MM.1S (cell line): ENCODE data around the gene CAP2.

Experiments used
- DNase-seq: peaks from one replicate; pipeline ENCODE4 v3.0.0-alpha.2; 2015
- H2AFZ ChIP-seq: fragments of 300-600 bp; sonication (generic); 2 replicates; pipeline ENCODE4 v1.6.0; 2016; ENCODE audit warnings: antibody characterized with exemption, low read length
- H3F3A ChIP-seq: fragments of 300-600 bp; sonication (generic); 2 replicates; pipeline ENCODE4 v1.6.1; 2016; ENCODE audit warnings: mild to moderate bottlenecking, antibody characterized with exemption, low read length, moderate library complexity, mixed read lengths; ENCODE audit not compliant: insufficient read depth
- H3K27ac ChIP-seq: fragments of 300-600 bp; sonication (generic); 2 replicates; pipeline ENCODE4 v1.5.1; 2016; ENCODE audit warnings: mild to moderate bottlenecking, low read length
- H3K27me3 ChIP-seq: fragments of 300-600 bp; sonication (generic); replicated peaks from 2 replicates; pipeline ENCODE4 v1.6.0; 2016; ENCODE audit warnings: low read length; ENCODE audit not compliant: insufficient read depth
- H3K36me3 ChIP-seq: fragments of 300-600 bp; sonication (generic); replicated peaks from 2 replicates; pipeline ENCODE4 v1.6.1; 2016; ENCODE audit warnings: mild to moderate bottlenecking, low read length, mixed read lengths; ENCODE audit not compliant: insufficient read depth
- H3K4me1 ChIP-seq: fragments of 300-600 bp; sonication (generic); 2 replicates; pipeline ENCODE4 v1.6.1; 2016; ENCODE audit warnings: low read length, mixed read lengths
- H3K4me2 ChIP-seq: fragments of 300-600 bp; sonication (generic); 2 replicates; pipeline ENCODE4 v1.6.0; 2016; ENCODE audit warnings: low read depth, low read length
- H3K4me3 ChIP-seq: fragments of 300-600 bp; sonication (generic); 2 replicates; pipeline ENCODE4 v1.5.1; 2016; ENCODE audit warnings: low read length, mixed read lengths
- H3K79me2 ChIP-seq: fragments of 300-600 bp; sonication (generic); 2 replicates; pipeline ENCODE4 v1.6.1; 2016; ENCODE audit warnings: mixed run types, low read length, mixed read lengths
- H3K9ac ChIP-seq: fragments of 300-600 bp; sonication (generic); 2 replicates; pipeline ENCODE4 v1.6.1; 2016; ENCODE audit warnings: low read length, mixed read lengths
- H3K9me2 ChIP-seq: fragments of 300-600 bp; sonication (generic); replicated peaks from 2 replicates; pipeline ENCODE4 v1.6.1; 2016; ENCODE audit warnings: mild to moderate bottlenecking, low read length, mixed read lengths; ENCODE audit not compliant: insufficient read depth
- H3K9me3 ChIP-seq: fragments of 300-600 bp; sonication (generic); replicated peaks from 2 replicates; pipeline ENCODE4 v1.6.1; 2016; ENCODE audit warnings: mild to moderate bottlenecking, low read length, mixed read lengths; ENCODE audit not compliant: insufficient read depth
- H4K20me1 ChIP-seq: fragments of 300-600 bp; sonication (generic); 2 replicates; pipeline ENCODE4 v1.6.1; 2016; ENCODE audit warnings: mild to moderate bottlenecking, low read length, moderate library complexity, mixed read lengths; ENCODE audit not compliant: insufficient read depth
- EZH2 ChIP-seq: fragments of 300-600 bp; sonication (generic); optimal IDR thresholded peaks from 2 replicates; pipeline ENCODE3; 2017; ENCODE audit warnings: low read depth, mild to moderate bottlenecking, antibody characterized with exemption, low read length, mixed read lengths
- EZH2phosphoT487 ChIP-seq: fragments of 300-600 bp; sonication (generic); IDR thresholded peaks from 2 replicates; pipeline ENCODE4 v1.6.1; 2018; ENCODE audit warnings: antibody characterized with exemption, low read length
- TF ChIP-seq, protein P1 (sequence below): fragments of 300-600 bp; sonication (generic); IDR thresholded peaks from 2 replicates; pipeline ENCODE4 v1.5.1; 2016; ENCODE audit warnings: antibody characterized with exemption, low read length, mixed read lengths

Gene CAP2

DNA sequence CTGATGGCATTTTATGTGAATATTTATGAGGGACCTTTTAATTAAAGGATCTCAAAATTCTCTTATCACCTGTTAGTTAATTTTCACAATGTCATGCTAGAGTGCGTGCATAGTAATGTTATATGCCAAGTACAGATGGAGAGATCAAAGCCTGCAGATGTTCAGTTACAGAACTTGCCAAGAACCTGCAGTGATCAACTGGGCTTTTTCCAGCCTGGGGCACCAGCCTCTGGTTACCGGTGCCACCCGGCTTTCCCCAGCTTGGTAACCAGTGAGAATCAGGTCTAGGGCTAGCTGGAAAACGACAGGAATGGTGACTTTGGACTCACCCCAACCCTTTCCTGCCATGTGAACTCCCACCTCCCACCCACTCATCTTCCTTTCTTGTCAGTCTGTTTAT is 91.8 kb downstream of the CAP2 start:
- Histone ChIP-seq H3K9ac (no peak overlapping the region), H4K20me1 (no peaks in the 10 kb centered on the region), H3F3A (no peaks in the 10 kb centered on the region), H3K9me3 (no peaks in the 10 kb centered on the region), H3K4me1 (no peaks in the 10 kb centered on the region), H2AFZ (no peak overlapping the region), H3K27ac (no peak overlapping the region), H3K4me2 (no peak overlapping the region), H3K27me3 (no peaks in the 10 kb centered on the region), H3K79me2 (no peaks in the 10 kb centered on the region), H3K9me2 (no peaks in the 10 kb centered on the region), H3K36me3 (no peaks in the 10 kb centered on the region), H3K4me3 (no peak overlapping the region)
- TF ChIP-seq EZH2 (no peak), EZH2phosphoT487 (no peak)
- TF ChIP-seq, protein P1, sequence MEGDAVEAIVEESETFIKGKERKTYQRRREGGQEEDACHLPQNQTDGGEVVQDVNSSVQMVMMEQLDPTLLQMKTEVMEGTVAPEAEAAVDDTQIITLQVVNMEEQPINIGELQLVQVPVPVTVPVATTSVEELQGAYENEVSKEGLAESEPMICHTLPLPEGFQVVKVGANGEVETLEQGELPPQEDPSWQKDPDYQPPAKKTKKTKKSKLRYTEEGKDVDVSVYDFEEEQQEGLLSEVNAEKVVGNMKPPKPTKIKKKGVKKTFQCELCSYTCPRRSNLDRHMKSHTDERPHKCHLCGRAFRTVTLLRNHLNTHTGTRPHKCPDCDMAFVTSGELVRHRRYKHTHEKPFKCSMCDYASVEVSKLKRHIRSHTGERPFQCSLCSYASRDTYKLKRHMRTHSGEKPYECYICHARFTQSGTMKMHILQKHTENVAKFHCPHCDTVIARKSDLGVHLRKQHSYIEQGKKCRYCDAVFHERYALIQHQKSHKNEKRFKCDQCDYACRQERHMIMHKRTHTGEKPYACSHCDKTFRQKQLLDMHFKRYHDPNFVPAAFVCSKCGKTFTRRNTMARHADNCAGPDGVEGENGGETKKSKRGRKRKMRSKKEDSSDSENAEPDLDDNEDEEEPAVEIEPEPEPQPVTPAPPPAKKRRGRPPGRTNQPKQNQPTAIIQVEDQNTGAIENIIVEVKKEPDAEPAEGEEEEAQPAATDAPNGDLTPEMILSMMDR = no peak
- no peak for DNase-seq

- no peaks in the 10 kb centered on the region for H3K36me3 ChIP-seq
- no peak overlapping the region for H3K4me2 ChIP-seq
- no peaks in the 10 kb centered on the region for H3F3A ChIP-seq
- no peaks in the 10 kb centered on the region for H3K9me2 ChIP-seq
- H3K27ac ChIP-seq = no peak overlapping the region
- no peak overlapping the region for H2AFZ ChIP-seq
- H3K79me2 ChIP-seq = no peaks in the 10 kb centered on the region
- H3K27me3 ChIP-seq = no peaks in the 10 kb centered on the region
- no peaks in the 10 kb centered on the region for H4K20me1 ChIP-seq
- TF ChIP-seq EZH2phosphoT487 (no peak), EZH2 (no peak)
- TF ChIP-seq, protein P1 = no peak
- H3K9ac ChIP-seq = no peak overlapping the region
- DNase-seq = no peak
- H3K9me3 ChIP-seq = no peaks in the 10 kb centered on the region
- H3K4me3 ChIP-seq = no peak overlapping the region
- H3K4me1 ChIP-seq = no peaks in the 10 kb centered on the region
Observed at GRCh38 chr6:17485946-17486345, 92.6 kb downstream of the CAP2 start.

GRCh38 chr6:17486680-17487079 is 93.3 kb downstream of the CAP2 start:
- Histone ChIP-seq H3F3A (no peaks in the 10 kb centered on the region), H3K36me3 (no peaks in the 10 kb centered on the region), H3K9me2 (no peaks in the 10 kb centered on the region), H3K4me3 (no peak overlapping the region), H3K27ac (no peak overlapping the region), H4K20me1 (no peaks in the 10 kb centered on the region), H3K79me2 (no peaks in the 10 kb centered on the region), H3K4me1 (no peaks in the 10 kb centered on the region), H3K27me3 (no peaks in the 10 kb centered on the region), H3K4me2 (no peak overlapping the region), H2AFZ (no peak overlapping the region), H3K9ac (no peak overlapping the region), H3K9me3 (no peaks in the 10 kb centered on the region)
- TF ChIP-seq, protein P1 = no peak
- TF ChIP-seq EZH2 = no peak
- no peak for TF ChIP-seq EZH2phosphoT487
- no peak for DNase-seq
